Measurements from ENCODE around the gene CNN3.

The CNN3 gene

DNA sequence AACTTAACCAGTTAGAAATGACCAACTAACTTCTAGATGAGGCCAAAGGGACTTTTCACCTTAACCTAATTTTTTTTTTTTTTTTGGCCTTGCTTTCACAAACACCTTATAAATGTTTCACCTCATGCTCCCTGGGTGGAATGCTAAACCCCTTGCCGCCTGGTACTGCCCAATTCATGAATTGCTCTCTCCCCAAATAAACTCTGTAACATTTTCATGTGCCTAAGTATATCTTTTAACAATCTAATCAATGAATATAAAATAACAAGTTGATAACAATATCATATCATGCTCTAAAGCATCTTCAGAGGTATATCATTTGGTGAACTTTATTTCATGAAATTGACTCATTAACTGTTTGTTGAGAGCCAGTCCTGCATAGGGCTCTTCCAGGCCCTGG, 10.9 kb upstream of the CNN3 start:
- H3K4me3 ChIP-seq (ENCODE audit: low read depth, low read length), result no peak overlapping the region
- DNase-seq (ENCODE audit: low read depth), result no peak

GRCh38 chr1:94936861-94937620, 10.1 kb upstream of the CNN3 start:
- no peak overlapping the region for H3K4me3 ChIP-seq (ENCODE audit: low read depth, low read length)
- TF ChIP-seq, protein P1, sequence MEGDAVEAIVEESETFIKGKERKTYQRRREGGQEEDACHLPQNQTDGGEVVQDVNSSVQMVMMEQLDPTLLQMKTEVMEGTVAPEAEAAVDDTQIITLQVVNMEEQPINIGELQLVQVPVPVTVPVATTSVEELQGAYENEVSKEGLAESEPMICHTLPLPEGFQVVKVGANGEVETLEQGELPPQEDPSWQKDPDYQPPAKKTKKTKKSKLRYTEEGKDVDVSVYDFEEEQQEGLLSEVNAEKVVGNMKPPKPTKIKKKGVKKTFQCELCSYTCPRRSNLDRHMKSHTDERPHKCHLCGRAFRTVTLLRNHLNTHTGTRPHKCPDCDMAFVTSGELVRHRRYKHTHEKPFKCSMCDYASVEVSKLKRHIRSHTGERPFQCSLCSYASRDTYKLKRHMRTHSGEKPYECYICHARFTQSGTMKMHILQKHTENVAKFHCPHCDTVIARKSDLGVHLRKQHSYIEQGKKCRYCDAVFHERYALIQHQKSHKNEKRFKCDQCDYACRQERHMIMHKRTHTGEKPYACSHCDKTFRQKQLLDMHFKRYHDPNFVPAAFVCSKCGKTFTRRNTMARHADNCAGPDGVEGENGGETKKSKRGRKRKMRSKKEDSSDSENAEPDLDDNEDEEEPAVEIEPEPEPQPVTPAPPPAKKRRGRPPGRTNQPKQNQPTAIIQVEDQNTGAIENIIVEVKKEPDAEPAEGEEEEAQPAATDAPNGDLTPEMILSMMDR (conservative IDR thresholded peaks at IDR 0.05; ENCODE audit: low read depth, low read length), result no peak
- peak; percentile 56 for DNase-seq (ENCODE audit: low read depth)

More for the DNA sequence above, 10.9 kb upstream of the CNN3 start:
- TF ChIP-seq, protein P1 (conservative IDR thresholded peaks at IDR 0.05; ENCODE audit: low read depth, low read length), result no peak

- H3K4me3 ChIP-seq (ENCODE audit: low read depth, low read length), result no peak overlapping the region
- TF ChIP-seq, protein P1 (conservative IDR thresholded peaks at IDR 0.05; ENCODE audit: low read depth, low read length), result no peak
Observed at GRCh38 chr1:94935476-94935875, 8.6 kb upstream of the CNN3 start.

GRCh38 chr1:94935034-94935433, 8.1 kb upstream of the CNN3 start:
- no peak overlapping the region for H3K4me3 ChIP-seq (ENCODE audit: low read depth, low read length)
- no peak for DNase-seq (ENCODE audit: low read depth)
- TF ChIP-seq, protein P1 (conservative IDR thresholded peaks at IDR 0.05; ENCODE audit: low read depth, low read length), result no peak

More at GRCh38 chr1:94935476-94935875, 8.6 kb upstream of the CNN3 start:
- DNase-seq (ENCODE audit: low read depth), result no peak

- no peak for DNase-seq (ENCODE audit: low read depth)
- TF ChIP-seq, protein P1 (conservative IDR thresholded peaks at IDR 0.05; ENCODE audit: low read depth, low read length), result no peak
- H3K4me3 ChIP-seq (ENCODE audit: low read depth, low read length), result no peak overlapping the region
Observed at GRCh38 chr1:94934551-94934950, 7.6 kb upstream of the CNN3 start.

DNA sequence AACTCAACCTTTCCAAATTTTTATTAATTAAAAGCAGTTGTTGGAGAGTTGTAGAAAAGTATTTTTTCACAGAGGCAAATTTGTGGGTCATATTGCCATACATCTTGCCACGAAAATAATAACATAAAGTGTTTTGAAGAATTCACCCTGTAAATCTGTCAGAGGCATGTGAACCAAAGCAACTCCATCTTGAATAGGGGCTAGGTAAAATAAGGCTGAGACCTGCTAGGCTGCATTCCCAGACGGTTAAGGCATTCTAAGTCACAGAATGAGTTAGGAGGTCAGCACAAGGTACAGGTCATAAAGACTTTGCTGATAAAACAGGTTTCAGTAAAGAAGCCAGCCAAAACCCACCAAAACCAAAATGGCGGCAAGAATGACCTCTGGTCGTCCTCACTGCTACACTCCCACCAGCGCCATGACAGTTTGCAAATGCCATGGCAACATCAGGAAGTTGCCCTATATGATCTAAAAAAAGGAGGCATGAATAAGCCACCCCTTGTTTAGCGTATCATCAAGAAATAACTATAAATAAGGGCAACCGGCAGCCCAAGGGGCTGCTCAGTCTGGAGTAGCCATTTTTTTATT, 4.4 kb upstream of the CNN3 start:
- no peak overlapping the region for H3K4me3 ChIP-seq (ENCODE audit: low read depth, low read length)
- no peak for DNase-seq (ENCODE audit: low read depth)
- TF ChIP-seq, protein P1 (conservative IDR thresholded peaks at IDR 0.05; ENCODE audit: low read depth, low read length), result no peak

All from choroid plexus epithelial cell (primary cell).